Activated CD8-positive, alpha-beta T cell treated with anti-CD3 and anti-CD28 coated beads for 36 hours (primary cell): Measurements from ENCODE around the gene ADIPOR1. TPM values are rescaled to one million over a fixed set of nuclear protein-coding genes. Genes with fewer than 3 reads are reported as not detected.

Source experiments
- ATAC-seq: fragments of 200-7000 bp; cut with Tn5 transposase; one replicate; pipeline ENCODE4 v1.10.0; 2021; ENCODE audit warnings: mild to moderate bottlenecking, moderate library complexity
- CTCF ChIA-PET: fragments of 350-600 bp; sonication (Branson Sonifier 250); formaldehyde crosslinking; loops from one replicate; lab custom pipeline; 2021; ENCODE audit warnings: antibody characterized with exemption; lab: Charles Lee
- POLR2A ChIA-PET: fragments of 350-600 bp; sonication (Branson Sonifier 250); formaldehyde crosslinking; loops from one replicate; lab custom pipeline; 2021; ENCODE audit warnings: antibody characterized with exemption; lab: Charles Lee
- DNase-seq: peaks from one replicate; pipeline ENCODE4 v3.0.0-alpha.2; 2020
- H3K27ac Mint-ChIP-seq: one replicate; pipeline ENCODE4 v1.8.0; 2021; ENCODE audit warnings: mild to moderate bottlenecking, mixed read lengths
- H3K27me3 Mint-ChIP-seq: one replicate; pipeline ENCODE4 v1.8.0; 2021; ENCODE audit warnings: mixed read lengths
- H3K36me3 Mint-ChIP-seq: one replicate; pipeline ENCODE4 v1.8.0; 2021; ENCODE audit warnings: low read depth, mixed read lengths
- H3K4me1 Mint-ChIP-seq: one replicate; pipeline ENCODE4 v1.8.0; 2021; ENCODE audit warnings: low read depth, mixed read lengths
- H3K4me3 Mint-ChIP-seq: one replicate; pipeline ENCODE4 v1.8.0; 2021; ENCODE audit warnings: mild to moderate bottlenecking, moderate library complexity, mixed read lengths
- H3K9me3 Mint-ChIP-seq: one replicate; pipeline ENCODE4 v1.8.0; 2021; ENCODE audit warnings: mixed read lengths
- CTCF ChIP-seq: fragments of 200-600 bp; IDR thresholded peaks from one replicate; pipeline ENCODE4 v1.8.0; 2022; ENCODE audit warnings: antibody characterized with exemption, mild to moderate bottlenecking
- intact Hi-C: fragments of 100-400 bp; cut with micrococcal nuclease; formaldehyde crosslinking; loops from one replicate; pipeline ENCODE4 v1.10.0; 2022
- total RNA-seq, 2 experiments: library from RNA; stranded (reverse); gene quantifications; one replicate each; pipeline ENCODE4 v1.2.3, GENCODE V29; 2021

Gene ADIPOR1
- total RNA-seq, 2 experiments from 2014 or later = 64.8 to 67.0 TPM

DNA sequence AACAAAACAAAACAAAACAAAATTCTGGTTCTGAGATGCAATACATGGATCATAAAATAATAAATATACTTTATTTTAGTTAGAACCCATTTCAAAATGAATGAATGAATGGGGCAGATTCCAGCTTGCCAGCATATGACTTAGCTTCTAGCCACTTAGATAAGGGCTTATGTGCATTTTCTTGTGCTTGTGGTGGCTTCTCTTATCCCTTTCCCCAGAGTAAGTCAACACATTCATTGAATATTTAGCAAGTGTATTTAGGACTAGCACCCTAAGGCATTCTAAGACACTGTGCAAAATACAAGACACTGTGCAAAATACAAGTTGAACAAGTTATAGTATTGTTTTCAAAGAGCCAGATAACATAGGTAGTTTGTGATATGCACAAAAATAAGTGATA is 4.7 kb downstream of the ADIPOR1 start:
- ATAC-seq (no peak), DNase-seq (no peak)
- TF ChIP-seq CTCF = no peak
- Mint-ChIP-seq H3K9me3 (no peaks in the 10 kb centered on the region), H3K36me3 (peaks cover 10% of the 10 kb centered on the region), H3K4me1 (peaks cover 47% of the 10 kb centered on the region), H3K4me3 (no peak overlapping the region), H3K27me3 (no peaks in the 10 kb centered on the region), H3K27ac (no peak overlapping the region)
- POLR2A ChIA-PET = interaction anchor here (1.1 to 1.3 kb wide), 3 partner anchors 26 to 54 kb away, joined by 3 to 5 read pairs (median 4); partner anchors contain the start of genes KLHL12 and TMEM183A
- intact Hi-C loops = no loop called here
- CTCF ChIA-PET = interaction anchor here (1.2 to 3.5 kb wide), 6 partner anchors 9 to 86 kb away, joined by 3 to 14 read pairs (median 4); partner anchors contain the start of gene KLHL12

DNA sequence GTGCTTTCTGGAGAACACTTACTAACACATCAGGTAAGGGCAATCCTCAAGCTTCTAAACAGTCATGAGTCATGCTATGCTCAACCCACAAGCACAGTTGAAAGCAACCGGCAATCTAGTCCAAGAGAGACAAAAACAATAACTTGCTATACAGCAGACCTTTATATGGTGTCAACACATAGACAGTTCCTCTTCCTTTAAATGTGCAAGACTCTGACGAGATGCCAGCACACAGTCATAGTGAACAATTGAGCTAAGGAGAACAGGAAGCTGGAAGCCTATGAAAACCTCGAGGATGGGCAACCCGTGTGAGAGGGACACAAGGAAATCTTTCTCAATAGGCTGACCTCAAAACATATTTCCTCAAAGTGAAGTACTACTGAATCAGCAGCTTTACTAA is 5.3 kb downstream of the ADIPOR1 start:
- H3K36me3 Mint-ChIP-seq = peaks cover 16% of the 10 kb centered on the region
- no peaks in the 10 kb centered on the region for H3K9me3 Mint-ChIP-seq
- H3K4me3 Mint-ChIP-seq = no peak overlapping the region
- H3K27me3 Mint-ChIP-seq = no peaks in the 10 kb centered on the region
- no peak for TF ChIP-seq CTCF
- intact Hi-C loops = no loop called here
- ChIA-PET POLR2A (interaction anchor here (0.8 to 1.3 kb wide), 3 partner anchors 26 to 63 kb away, joined by 3 to 5 read pairs (median 4); partner anchors contain the start of gene KLHL12), CTCF (interaction anchor here (1.2 to 3.5 kb wide), 5 partner anchors 8 to 87 kb away, joined by 3 to 14 read pairs (median 4); partner anchors contain the start of gene KLHL12)
- peaks cover 46% of the 10 kb centered on the region for H3K4me1 Mint-ChIP-seq
- ATAC-seq (peak; percentile 69), DNase-seq (peak; percentile 10)
- H3K27ac Mint-ChIP-seq = peak overlapping the region; percentile 43

- intact Hi-C loops = no loop called here
- no peak overlapping the region for H3K4me3 Mint-ChIP-seq
- peaks cover 13% of the 10 kb centered on the region for H3K36me3 Mint-ChIP-seq
Measured at GRCh38 chr1:202952099-202952498, 6.0 kb downstream of the ADIPOR1 start.

GRCh38 chr1:202951437-202951836 is 6.7 kb downstream of the ADIPOR1 start:
- no peak for ATAC-seq
- H3K36me3 Mint-ChIP-seq = peaks cover 13% of the 10 kb centered on the region
- H3K4me1 Mint-ChIP-seq = peaks cover 38% of the 10 kb centered on the region
- ChIA-PET CTCF (interaction anchor here (1.5 kb wide), 1 partner anchor 48 kb away, joined by 8 read pairs; no protein-coding TSS in a partner anchor), POLR2A (no interaction called here)
- H3K4me3 Mint-ChIP-seq = no peak overlapping the region
- no peaks in the 10 kb centered on the region for H3K9me3 Mint-ChIP-seq
- TF ChIP-seq CTCF = no peak
- DNase-seq = no peak
- intact Hi-C loops = no loop called here
- H3K27me3 Mint-ChIP-seq = no peaks in the 10 kb centered on the region
- H3K27ac Mint-ChIP-seq = peak overlapping the region; percentile 28

More at GRCh38 chr1:202952099-202952498, 6.0 kb downstream of the ADIPOR1 start:
- Mint-ChIP-seq H3K4me1 (peaks cover 44% of the 10 kb centered on the region), H3K27me3 (no peaks in the 10 kb centered on the region), H3K27ac (peak overlapping the region; percentile 28), H3K9me3 (no peaks in the 10 kb centered on the region)
- DNase-seq (no peak), ATAC-seq (no peak)
- no peak for TF ChIP-seq CTCF
- CTCF ChIA-PET = interaction anchor here (1.2 to 3.5 kb wide), 4 partner anchors 7 to 87 kb away, joined by 3 to 14 read pairs (median 6); no protein-coding TSS in a partner anchor
- POLR2A ChIA-PET = interaction anchor here (1.2 to 1.3 kb wide), 2 partner anchors 25 to 54 kb away, joined by 4 to 5 read pairs; partner anchors contain the start of gene KLHL12

DNA sequence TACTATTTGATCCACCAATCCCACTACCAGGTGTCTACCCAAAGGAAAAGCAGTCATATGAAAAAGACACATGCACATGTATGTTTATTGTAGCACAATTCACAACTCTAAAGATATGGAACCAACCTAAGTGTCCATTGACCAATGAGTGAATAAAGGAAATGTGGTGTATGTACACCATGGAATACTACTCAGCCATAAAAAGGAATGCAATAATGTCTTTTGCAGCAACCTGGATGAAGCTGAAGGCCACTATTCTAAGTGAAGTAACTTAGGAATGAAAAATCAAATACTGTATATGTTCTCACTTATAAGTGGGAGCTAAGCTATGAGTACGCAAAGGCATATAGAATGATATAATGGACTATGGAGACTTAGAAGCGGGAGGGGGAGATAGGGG is 12.6 kb downstream of the ADIPOR1 start:
- POLR2A ChIA-PET = interaction anchor here (0.6 to 1.7 kb wide), 3 partner anchors 9 to 249 kb away, joined by 3 to 9 read pairs (median 7); no protein-coding TSS in a partner anchor
- TF ChIP-seq CTCF = no peak
- no peak overlapping the region for H3K4me3 Mint-ChIP-seq
- ATAC-seq (no peak), DNase-seq (no peak)
- CTCF ChIA-PET = interaction anchor here (3.8 to 4.8 kb wide), 2 partner anchors 9 to 54 kb away, joined by 14 to 19 read pairs; no protein-coding TSS in a partner anchor
- no peaks in the 10 kb centered on the region for H3K27me3 Mint-ChIP-seq
- no peaks in the 10 kb centered on the region for H3K9me3 Mint-ChIP-seq
- intact Hi-C loops = no loop called here
- peaks cover 41% of the 10 kb centered on the region for H3K36me3 Mint-ChIP-seq
- H3K4me1 Mint-ChIP-seq = no peaks in the 10 kb centered on the region
- no peak overlapping the region for H3K27ac Mint-ChIP-seq
